K562 (cell line): ENCODE data around the gene AFDN. TPM values are rescaled to one million over a fixed set of nuclear protein-coding genes. Genes with fewer than 3 reads are reported as not detected.
A peak's percentile ranks its signal among the peaks of the same experiment; 100 is the strongest.

Experiments
- ARID3B ChIP-seq: fragments of 250-450 bp; sonication (Bioruptor Pico); IDR thresholded peaks from 2 replicates; pipeline ENCODE4 v1.4.0; 2020; ENCODE audit warnings: borderline replicate concordance
- CAMTA2 ChIP-seq: fragments of 250-450 bp; sonication (Bioruptor Pico); conservative IDR thresholded peaks from 2 replicates; pipeline ENCODE4 v1.5.1; 2022
- CEBPG ChIP-seq, 3 experiments: fragments of 200-800 bp in 1 of 3; sonication (Bioruptor generic) in 1 of 3; sonication (generic) in 1 of 3; formaldehyde crosslinking in 1 of 3; IDR thresholded peaks in 2 of 3; conservative IDR thresholded peaks in 1 of 3; 2 replicates each; pipeline versions ENCODE4 v1.6.1 to v1.8.0; 2016 to 2022; ENCODE audit warnings: missing compliant biosample characterization in 2 of 3, missing genetic modification characterization in 2 of 3, mild to moderate bottlenecking in 1 of 3, missing genetic modification reagents in 1 of 3
- CREB3L1 ChIP-seq: fragments of 450-650 bp; IDR thresholded peaks from 2 replicates; pipeline ENCODE4 v1.6.1; 2014; ENCODE audit warnings: low read depth, mild to moderate bottlenecking, moderate library complexity, borderline replicate concordance
- DEAF1 ChIP-seq: fragments of 450-650 bp; formaldehyde crosslinking; IDR thresholded peaks from 2 replicates; pipeline ENCODE4 v1.4.0; 2020; ENCODE audit warnings: mild to moderate bottlenecking, moderate library complexity
- GMEB1 ChIP-seq: fragments of 250-450 bp; sonication (Bioruptor Pico); IDR thresholded peaks from 2 replicates; pipeline ENCODE4 v1.4.0; 2020; ENCODE audit warnings: mild to moderate bottlenecking
- MIER1 ChIP-seq: fragments of 450-650 bp; IDR thresholded peaks from 2 replicates; pipeline ENCODE4 v1.6.1; 2016; ENCODE audit warnings: antibody characterized with exemption, mild to moderate bottlenecking, low read depth
- MLLT1 ChIP-seq, 2 experiments: fragments of 450-650 bp; IDR thresholded peaks; 2 replicates each; pipeline ENCODE4 v1.6.1; 2016
- MYNN ChIP-seq, 2 experiments: sonication (generic); formaldehyde crosslinking in 1 of 2; IDR thresholded peaks; 2 replicates each; pipeline versions ENCODE4 v1.5.0 to v1.6.1; 2016 to 2020; ENCODE audit warnings: antibody characterized with exemption in 1 of 2, missing genetic modification reagents in 1 of 2
- NEUROD1 ChIP-seq: fragments of 150-350 bp; IDR thresholded peaks from 2 replicates; pipeline ENCODE4 v1.6.1; 2014; ENCODE audit warnings: borderline replicate concordance, low read length, low read depth; ENCODE audit not compliant: partially characterized antibody
- RAD51 ChIP-seq: fragments of 450-650 bp; IDR thresholded peaks from 2 replicates; pipeline ENCODE4 v1.7.1; 2016; ENCODE audit warnings: low read depth, mild to moderate bottlenecking, borderline replicate concordance
- SRSF7 ChIP-seq: fragments of 200-400 bp; formaldehyde crosslinking; optimal IDR thresholded peaks from 2 replicates; pipeline ENCODE3; 2017; ENCODE audit warnings: mild to moderate bottlenecking, low read depth, low read length
- THAP12 ChIP-seq: fragments of 250-450 bp; sonication (Bioruptor Pico); IDR thresholded peaks from 2 replicates; pipeline ENCODE4 v1.9.0; 2021; ENCODE audit warnings: mild to moderate bottlenecking, inconsistent platforms
- polyA plus RNA-seq, 8 experiments: library from polyadenylated mRNA; depleted of rRNA in 4 of 8; stranded (reverse) in 5 of 8; unstranded in 3 of 8; fragments of >200 nt; fragmentation: Nextera tagmentation in 2 of 8; fragmentation: Illumina TruSeq in 1 of 8; extraction: Ambion mirVana in 2 of 8; extraction: Trizol in 1 of 8; gene quantifications; 2 replicates each; pipeline versions ENCODE4 v1.2.1 to v1.2.3, GENCODE V29; 2011 to 2014; ENCODE audit warnings: inconsistent platforms in 1 of 8, missing spikeins in 1 of 8
- total RNA-seq, 7 experiments: library from RNA; depleted of rRNA in 6 of 7; stranded (reverse); fragments of >200 nt in 6 of 7; fragmentation: Illumina TruSeq in 2 of 7; extraction: Trizol in 2 of 7; gene quantifications; 2 replicates each; pipeline versions ENCODE4 v1.2.1 to v1.2.3, GENCODE V29; 2011 to 2021; ENCODE audit warnings: low replicate concordance in 1 of 7

AFDN gene
- total and polyA plus RNA-seq, 9 of the 15 experiments (the other 6 are each of a cell fraction or from before 2014, with no cell fraction given), result 7.2 to 129 (median 105) TPM

GRCh38 chr6:167826230-167826895 lies 348 bp upstream of the AFDN start (continued):
- TF ChIP-seq MYNN (IDR thresholded peaks at IDR 0.05), result no peak
- no peak for TF ChIP-seq MYNN (CRISPR knock-in tag; IDR thresholded peaks at IDR 0.05)
- peak; percentile 46; the same call in 1 of the 2 replicates for TF ChIP-seq CEBPG (CRISPR knock-in tag; IDR thresholded peaks at IDR 0.05)
- TF ChIP-seq CEBPG (tag; conservative IDR thresholded peaks at IDR 0.05 in 1 of 2, IDR thresholded peaks at IDR 0.05 in 1 of 2), result no peak
- TF ChIP-seq MLLT1 (IDR thresholded peaks at IDR 0.05), result peak in 1 of 2 experiments; percentile 55; a peak in 1 of 4 replicates
- peak; percentile 15 for TF ChIP-seq NEUROD1
- TF ChIP-seq THAP12 (CRISPR knock-in tag), result 0 out of 2 replicates have a peak, but pooled peaks have one; percentile 46
- no peak for TF ChIP-seq CAMTA2 (CRISPR knock-in tag)
- no peak for TF ChIP-seq DEAF1 (CRISPR knock-in tag)
- no peak for TF ChIP-seq RAD51
- TF ChIP-seq MIER1, result 0 out of 2 replicates have a peak, but pooled peaks have one; percentile 68
- TF ChIP-seq SRSF7, result no peak
- no peak for TF ChIP-seq ARID3B (CRISPR knock-in tag)
- peak; percentile 91 for TF ChIP-seq GMEB1 (CRISPR knock-in tag)
- no peak for TF ChIP-seq CREB3L1
